ENCODE results near the gene CAPN13. TPM values are rescaled to one million over a fixed set of nuclear protein-coding genes. Genes with fewer than 3 reads are reported as not detected.

CAPN13 gene
- polyA plus RNA-seq, 1 donor, result 19.7 TPM

DNA sequence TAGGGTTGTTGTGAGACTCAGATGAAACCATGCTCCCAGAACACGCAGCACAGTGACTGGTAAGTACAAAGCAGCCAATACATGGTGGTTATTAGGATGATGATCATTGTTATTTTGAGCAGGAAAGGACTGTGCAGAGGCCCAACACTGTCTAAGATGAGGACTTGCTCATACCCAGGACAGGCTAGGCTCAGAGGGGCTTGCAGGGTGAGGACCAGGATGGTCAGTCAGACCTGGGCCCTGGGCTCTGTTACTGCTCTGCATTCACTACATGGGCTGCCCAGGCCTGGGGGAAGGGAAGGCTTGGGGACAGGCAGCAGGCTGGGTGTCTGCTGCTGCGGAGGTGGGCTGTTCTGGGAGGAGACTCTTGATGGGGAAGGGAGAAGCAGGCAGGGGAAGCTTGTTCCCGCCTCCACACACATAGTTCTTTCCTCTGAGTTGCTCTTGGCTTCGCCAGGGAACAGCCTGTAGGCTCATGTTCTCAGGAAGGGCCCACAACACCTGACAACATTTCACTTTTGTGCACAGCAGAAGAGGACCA, 17.5 kb downstream of the CAPN13 start:
- H3K27ac ChIP-seq (ENCODE audit: low read length), result no peak overlapping the region
- H3K4me3 ChIP-seq (ENCODE audit: low read length), result no peak overlapping the region
- no peaks in the 10 kb centered on the region for H3K9me3 ChIP-seq (ENCODE audit: control insufficient read depth, low read depth, low read length)
- whole genome bisulfite sequencing (ENCODE audit: insufficient coverage, low lambda C conversion rate), result 100% methylated on average over 1 of the region's 4 CpGs
- no peaks in the 10 kb centered on the region for H3K36me3 ChIP-seq (ENCODE audit: control insufficient read depth, insufficient read depth, low read length)
- no peaks in the 10 kb centered on the region for H3K4me1 ChIP-seq (ENCODE audit: control insufficient read depth, insufficient read depth, low read length)
- no peaks in the 10 kb centered on the region for H3K27me3 ChIP-seq (ENCODE audit: control insufficient read depth, insufficient read depth, low read length)
- no peak for DNase-seq

DNA sequence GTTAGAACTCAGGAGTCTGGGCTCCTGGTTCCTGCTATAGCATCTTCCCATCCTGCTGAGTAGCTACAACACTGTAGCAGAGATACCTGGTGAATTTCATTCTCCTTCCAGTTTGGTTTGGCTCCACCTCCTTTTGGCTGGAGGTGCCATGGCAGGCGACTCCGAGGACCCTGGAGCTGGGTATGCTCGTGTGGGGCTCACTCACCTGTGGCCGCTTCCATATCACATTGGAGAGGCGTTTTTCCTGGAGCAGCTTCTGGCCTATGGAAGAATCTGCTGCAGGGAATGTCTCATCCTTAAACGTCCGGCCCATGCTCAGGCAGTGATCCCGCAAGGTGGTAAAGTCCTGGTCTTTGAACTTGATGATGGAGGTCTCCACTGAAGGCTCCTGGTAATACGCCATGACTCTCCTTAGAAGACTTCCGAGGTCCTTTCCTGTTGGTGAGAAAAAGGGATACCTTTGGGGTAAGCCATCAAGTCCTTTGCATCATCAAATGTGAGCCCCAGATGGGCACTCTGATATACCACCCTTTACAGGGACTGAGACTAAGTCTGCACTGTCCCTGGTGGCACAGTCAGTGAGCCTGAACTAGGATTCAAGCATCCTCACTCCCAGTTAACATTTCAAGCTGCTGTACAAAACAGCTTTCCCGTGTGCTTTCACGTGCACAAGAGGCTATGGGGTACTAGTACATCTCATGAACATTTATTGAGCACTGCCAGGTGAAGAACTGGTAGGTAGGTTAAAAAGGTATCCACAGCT, 20.1 kb downstream of the CAPN13 start:
- no peaks in the 10 kb centered on the region for H3K27me3 ChIP-seq (ENCODE audit: control insufficient read depth, insufficient read depth, low read length)
- H3K4me1 ChIP-seq (ENCODE audit: control insufficient read depth, insufficient read depth, low read length), result peaks cover 5% of the 10 kb centered on the region
- H3K4me3 ChIP-seq (ENCODE audit: low read length), result no peak overlapping the region
- no peak overlapping the region for H3K27ac ChIP-seq (ENCODE audit: low read length)
- no peak for DNase-seq
- H3K36me3 ChIP-seq (ENCODE audit: control insufficient read depth, insufficient read depth, low read length), result no peaks in the 10 kb centered on the region
- H3K9me3 ChIP-seq (ENCODE audit: control insufficient read depth, low read depth, low read length), result no peaks in the 10 kb centered on the region
- no CpG with 5 or more reads among the region's 12 CpGs for WGBS (ENCODE audit: insufficient coverage, low lambda C conversion rate)

DNA sequence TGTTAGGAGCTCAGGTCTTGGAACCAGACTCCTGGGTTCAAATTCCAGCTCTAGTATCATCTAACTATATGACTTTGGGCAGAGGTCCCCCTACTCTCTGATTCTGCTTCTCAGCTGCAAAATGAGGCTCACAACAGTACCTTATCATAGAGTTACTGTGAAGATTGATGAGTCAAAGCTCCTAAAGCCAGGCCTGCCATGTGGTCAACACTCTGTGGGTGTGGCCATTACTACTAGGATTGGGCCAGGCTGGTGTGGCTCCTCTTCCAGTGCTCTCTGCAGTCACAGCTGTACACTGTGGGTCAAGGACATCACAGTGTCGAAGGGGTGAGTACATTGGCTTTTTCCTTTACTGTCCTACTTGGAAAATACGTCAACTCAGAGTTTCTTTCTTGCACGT, 22.6 kb downstream of the CAPN13 start:
- peak; percentile 26 to 57 for DNase-seq
- WGBS (ENCODE audit: insufficient coverage, low lambda C conversion rate), result 100% methylated on average over 1 of the region's 3 CpGs

DNA sequence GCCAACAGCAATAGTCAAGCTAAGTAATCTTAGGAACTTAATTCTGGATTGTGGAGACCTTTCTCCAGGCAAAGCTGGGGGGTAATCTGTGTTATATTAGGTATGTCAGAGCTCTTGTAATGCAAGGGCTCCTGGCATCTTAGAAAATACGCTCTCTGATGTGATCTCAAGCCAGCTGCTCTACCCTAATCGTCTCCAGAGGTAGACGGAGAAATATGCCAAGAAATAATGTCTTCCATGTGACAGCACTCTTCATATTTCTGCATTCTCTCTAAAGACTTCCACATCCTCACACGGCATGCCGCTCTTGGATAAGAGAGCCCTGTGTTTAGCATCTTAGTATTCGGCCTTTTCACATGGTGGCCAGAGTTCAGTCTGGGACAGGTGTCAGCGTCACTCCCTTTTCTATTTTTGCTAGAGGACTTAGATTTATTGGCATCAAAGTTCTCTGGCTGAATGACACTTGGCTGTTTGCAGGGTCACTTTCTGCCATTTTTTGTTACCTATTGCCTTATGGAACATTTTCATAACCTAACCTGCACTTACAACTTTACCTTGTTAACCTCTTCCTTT, 25.2 kb downstream of the CAPN13 start:
- H3K4me3 ChIP-seq (ENCODE audit: low read length), result no peak overlapping the region
- no peaks in the 10 kb centered on the region for H3K27me3 ChIP-seq (ENCODE audit: control insufficient read depth, insufficient read depth, low read length)
- no peaks in the 10 kb centered on the region for H3K36me3 ChIP-seq (ENCODE audit: control insufficient read depth, insufficient read depth, low read length)
- DNase-seq, result peak; percentile 67 to 88
- H3K9me3 ChIP-seq (ENCODE audit: control insufficient read depth, low read depth, low read length), result no peaks in the 10 kb centered on the region
- H3K27ac ChIP-seq (ENCODE audit: low read length), result no peak overlapping the region
- peaks cover 17% of the 10 kb centered on the region for H3K4me1 ChIP-seq (ENCODE audit: control insufficient read depth, insufficient read depth, low read length)
- WGBS (ENCODE audit: insufficient coverage, low lambda C conversion rate), result no CpG with 5 or more reads among the region's 7 CpGs

More for the DNA sequence above, 22.6 kb downstream of the CAPN13 start:
- no peaks in the 10 kb centered on the region for H3K9me3 ChIP-seq (ENCODE audit: control insufficient read depth, low read depth, low read length)
- H3K4me3 ChIP-seq (ENCODE audit: low read length), result no peak overlapping the region
- H3K27ac ChIP-seq (ENCODE audit: low read length), result no peak overlapping the region
- H3K27me3 ChIP-seq (ENCODE audit: control insufficient read depth, insufficient read depth, low read length), result no peaks in the 10 kb centered on the region
- peaks cover 9% of the 10 kb centered on the region for H3K4me1 ChIP-seq (ENCODE audit: control insufficient read depth, insufficient read depth, low read length)
- H3K36me3 ChIP-seq (ENCODE audit: control insufficient read depth, insufficient read depth, low read length), result no peaks in the 10 kb centered on the region

DNA sequence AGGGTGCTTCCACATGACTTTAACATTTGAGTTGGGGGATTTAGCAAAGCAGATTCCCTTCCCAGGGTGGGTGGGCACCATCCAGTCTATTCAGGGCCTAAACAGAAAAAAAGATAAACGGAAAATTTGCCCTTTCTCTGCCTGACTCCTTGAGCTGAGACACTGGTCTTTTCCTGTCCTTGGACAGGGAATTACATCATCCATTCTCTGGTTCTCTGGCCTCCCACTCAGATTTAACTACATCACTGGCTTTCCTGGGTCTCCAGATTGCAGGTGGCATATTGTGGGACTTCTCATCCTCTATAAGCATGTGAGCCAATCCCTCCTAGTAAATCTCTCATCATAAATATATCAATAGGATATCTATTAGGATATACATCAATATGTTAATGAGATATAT, 25.8 kb downstream of the CAPN13 start:
- Histone ChIP-seq H3K27ac (ENCODE audit: low read length) (no peak overlapping the region), H3K4me3 (ENCODE audit: low read length) (no peak overlapping the region), H3K4me1 (ENCODE audit: control insufficient read depth, insufficient read depth, low read length) (peaks cover 23% of the 10 kb centered on the region), H3K27me3 (ENCODE audit: control insufficient read depth, insufficient read depth, low read length) (no peaks in the 10 kb centered on the region), H3K9me3 (ENCODE audit: control insufficient read depth, low read depth, low read length) (no peaks in the 10 kb centered on the region), H3K36me3 (ENCODE audit: control insufficient read depth, insufficient read depth, low read length) (no peaks in the 10 kb centered on the region)
- no peak for DNase-seq
- WGBS (ENCODE audit: insufficient coverage, low lambda C conversion rate), result no CpG with 5 or more reads among the region's 1 CpG

DNA sequence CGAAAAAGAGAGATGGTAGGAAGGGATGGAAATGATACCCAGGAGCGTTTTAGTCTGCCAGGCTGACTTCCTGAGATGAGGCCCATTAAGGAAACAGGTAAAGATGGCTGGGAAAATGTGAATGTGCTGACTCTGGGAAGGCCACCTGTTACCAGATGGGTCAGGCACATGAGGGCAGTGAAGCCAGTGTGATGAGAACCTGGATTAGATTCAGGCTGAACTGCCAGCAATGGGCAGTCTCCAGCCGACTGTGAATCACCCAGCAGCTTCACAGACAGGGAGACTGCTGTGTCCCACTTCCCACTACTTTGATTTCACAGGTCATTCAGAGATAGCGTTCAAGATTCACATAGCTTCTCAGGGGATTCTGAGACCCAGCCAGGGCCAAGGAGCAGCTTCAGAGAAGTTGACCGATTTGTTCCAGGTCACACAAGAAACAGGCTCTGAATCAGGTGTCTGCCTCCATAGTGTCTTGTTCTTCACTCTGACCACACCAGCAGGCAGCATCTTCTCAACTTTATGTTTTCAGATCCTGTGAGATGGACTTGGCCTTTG, 26.4 kb downstream of the CAPN13 start:
- 60% methylated on average over 1 of the region's 5 CpGs for WGBS (ENCODE audit: insufficient coverage, low lambda C conversion rate)
- DNase-seq, result no peak
- Histone ChIP-seq H3K4me1 (ENCODE audit: control insufficient read depth, insufficient read depth, low read length) (peaks cover 29% of the 10 kb centered on the region), H3K36me3 (ENCODE audit: control insufficient read depth, insufficient read depth, low read length) (no peaks in the 10 kb centered on the region), H3K4me3 (ENCODE audit: low read length) (no peak overlapping the region), H3K27me3 (ENCODE audit: control insufficient read depth, insufficient read depth, low read length) (no peaks in the 10 kb centered on the region), H3K27ac (ENCODE audit: low read length) (no peak overlapping the region), H3K9me3 (ENCODE audit: control insufficient read depth, low read depth, low read length) (no peaks in the 10 kb centered on the region)

DNA sequence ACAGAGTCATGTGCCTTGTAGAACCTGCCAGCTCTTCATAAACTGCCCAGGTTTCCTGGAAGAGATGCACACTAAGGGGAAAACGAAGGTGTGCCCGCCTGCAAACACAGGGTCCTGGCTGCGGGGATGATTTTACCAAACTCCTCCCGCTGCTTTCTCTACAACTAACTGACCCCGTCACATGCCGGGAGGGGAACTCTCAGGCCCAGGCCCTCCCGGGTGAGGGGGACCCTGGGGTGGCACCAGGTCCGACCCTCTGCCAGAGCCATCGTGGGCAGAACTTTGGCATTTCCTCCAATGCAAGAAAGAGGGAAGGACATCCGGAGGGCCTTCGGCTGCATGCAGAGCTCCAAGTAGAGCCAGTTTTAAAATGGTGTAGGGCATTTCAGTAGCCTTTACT, 28.6 kb downstream of the CAPN13 start:
- H3K36me3 ChIP-seq (ENCODE audit: control insufficient read depth, insufficient read depth, low read length), result no peaks in the 10 kb centered on the region
- H3K4me3 ChIP-seq (ENCODE audit: low read length), result no peak overlapping the region
- DNase-seq, result no peak
- no CpG with 5 or more reads among the region's 11 CpGs for WGBS (ENCODE audit: insufficient coverage, low lambda C conversion rate)
- H3K4me1 ChIP-seq (ENCODE audit: control insufficient read depth, insufficient read depth, low read length), result peaks cover 30% of the 10 kb centered on the region
- H3K9me3 ChIP-seq (ENCODE audit: control insufficient read depth, low read depth, low read length), result no peaks in the 10 kb centered on the region
- H3K27me3 ChIP-seq (ENCODE audit: control insufficient read depth, insufficient read depth, low read length), result no peaks in the 10 kb centered on the region
- H3K27ac ChIP-seq (ENCODE audit: low read length), result no peak overlapping the region

DNA sequence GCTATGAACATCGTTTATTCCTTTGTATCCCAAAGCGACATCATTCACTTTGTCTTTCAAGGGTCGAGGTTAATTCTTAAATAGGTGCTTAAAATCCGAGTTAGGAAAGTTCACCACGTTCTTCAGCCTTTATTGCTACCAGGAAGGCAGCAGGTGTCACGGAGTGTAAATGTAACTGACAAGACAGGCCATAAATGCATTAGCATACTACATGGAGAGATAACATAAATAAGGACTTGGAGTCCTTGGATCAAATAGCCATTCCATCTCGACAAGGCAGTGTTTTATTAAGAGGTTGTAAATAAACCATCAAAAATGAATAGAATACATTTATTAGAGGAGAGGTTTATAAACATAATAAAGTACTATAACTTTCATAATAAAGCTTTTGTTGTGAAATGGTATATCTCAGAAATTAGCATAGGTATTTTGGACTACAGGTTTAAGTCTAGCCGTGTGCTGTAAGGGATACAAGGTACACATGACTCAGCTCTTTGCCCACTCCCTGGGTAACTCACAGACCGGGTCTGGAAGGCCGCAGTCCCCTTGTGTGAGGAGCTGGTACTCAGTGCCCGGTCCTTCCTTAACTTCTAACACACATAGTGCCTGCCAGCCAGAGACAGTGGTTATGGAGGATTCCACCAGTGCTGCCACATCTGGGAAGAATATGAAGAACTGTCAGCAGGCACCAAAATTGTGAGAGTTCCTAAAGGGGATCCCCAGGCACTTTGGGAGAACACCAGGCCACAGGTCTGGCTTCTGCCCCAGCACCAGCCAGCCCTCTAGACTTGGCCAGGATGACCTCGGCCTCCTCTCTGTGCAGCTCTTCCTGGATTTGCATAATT, 29.4 kb downstream of the CAPN13 start:
- H3K4me1 ChIP-seq (ENCODE audit: control insufficient read depth, insufficient read depth, low read length), result peaks cover 30% of the 10 kb centered on the region
- no peaks in the 10 kb centered on the region for H3K9me3 ChIP-seq (ENCODE audit: control insufficient read depth, low read depth, low read length)
- peak; percentile 63 to 86 for DNase-seq
- H3K27me3 ChIP-seq (ENCODE audit: control insufficient read depth, insufficient read depth, low read length), result no peaks in the 10 kb centered on the region
- H3K27ac ChIP-seq (ENCODE audit: low read length), result peak overlapping the region; percentile 65
- WGBS (ENCODE audit: insufficient coverage, low lambda C conversion rate), result 25% methylated on average over 2 of the region's 12 CpGs
- no peak overlapping the region for H3K4me3 ChIP-seq (ENCODE audit: low read length)
- H3K36me3 ChIP-seq (ENCODE audit: control insufficient read depth, insufficient read depth, low read length), result no peaks in the 10 kb centered on the region

DNA sequence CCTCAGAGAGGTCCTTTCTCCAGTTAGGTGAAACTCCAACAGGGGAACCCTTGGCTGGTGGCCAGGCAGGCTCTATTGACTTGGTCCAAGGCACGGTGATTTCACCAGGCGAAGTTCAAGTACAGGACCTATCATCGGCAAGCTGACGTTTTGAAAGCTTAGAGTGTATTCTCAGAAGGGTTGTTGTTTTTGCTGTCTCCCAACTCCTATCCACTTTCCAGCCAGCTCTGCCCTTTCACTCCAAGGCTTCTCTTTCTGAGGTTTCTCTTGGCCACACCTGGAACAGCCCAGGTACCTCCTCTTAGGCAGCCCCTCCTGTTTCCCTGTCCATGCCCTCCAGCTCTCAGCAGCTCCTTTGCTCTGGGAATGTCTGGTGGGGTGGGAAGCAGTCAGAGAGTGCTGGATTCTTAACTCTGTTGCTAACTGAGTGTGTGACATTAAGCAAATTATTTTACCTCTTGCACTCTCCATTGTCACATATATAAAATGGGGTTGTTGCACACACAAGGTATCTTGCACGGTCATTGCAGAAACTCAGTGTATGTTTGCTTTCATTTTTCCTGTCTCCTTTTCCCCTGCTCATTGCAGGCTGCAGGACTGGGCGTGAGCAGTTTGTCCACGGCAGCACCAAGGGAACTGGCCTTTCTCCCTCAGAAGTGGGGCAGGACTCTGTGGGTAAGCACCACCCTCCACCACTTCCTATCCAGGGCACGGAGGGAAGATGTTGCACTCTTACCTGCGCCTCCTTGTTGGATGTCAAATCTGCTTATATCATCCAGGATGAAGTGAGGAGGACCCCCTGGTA, 30.2 kb downstream of the CAPN13 start:
- peak overlapping the region; percentile 65 for H3K27ac ChIP-seq (ENCODE audit: low read length)

More for the DNA sequence above, 30.2 kb downstream of the CAPN13 start:
- H3K36me3 ChIP-seq (ENCODE audit: control insufficient read depth, insufficient read depth, low read length), result no peaks in the 10 kb centered on the region
- no CpG with 5 or more reads among the region's 9 CpGs for WGBS (ENCODE audit: insufficient coverage, low lambda C conversion rate)
- peaks cover 24% of the 10 kb centered on the region for H3K4me1 ChIP-seq (ENCODE audit: control insufficient read depth, insufficient read depth, low read length)
- H3K9me3 ChIP-seq (ENCODE audit: control insufficient read depth, low read depth, low read length), result no peaks in the 10 kb centered on the region
- no peak overlapping the region for H3K4me3 ChIP-seq (ENCODE audit: low read length)
- H3K27me3 ChIP-seq (ENCODE audit: control insufficient read depth, insufficient read depth, low read length), result no peaks in the 10 kb centered on the region
- peak; percentile 69 to 86 for DNase-seq

Data from large intestine (tissue), 3 donors.